ENCODE data around the gene ARID4B. TPM values are rescaled to one million over a fixed set of nuclear protein-coding genes. Genes with fewer than 3 reads are reported as not detected.

Gene ARID4B
- total and polyA plus RNA-seq, 2 of the 13 experiments (the other 11 are each of a cell fraction or from before 2014, with no cell fraction given), result 9.7 to 24.6 TPM

GRCh38 chr1:235128456-235129328 is 199.3 kb downstream of the ARID4B start, which contains the start of gene TOMM20 (continued):
- TF ChIP-seq ZNF264 (CRISPR knock-in tag; IDR thresholded peaks at IDR 0.05), result no peak
- no peak for TF ChIP-seq ZNF619 (CRISPR knock-in tag; IDR thresholded peaks at IDR 0.05)
- TF ChIP-seq ELF3 (CRISPR knock-in tag; IDR thresholded peaks at IDR 0.05), result peak; percentile 84
- TF ChIP-seq, protein P1, sequence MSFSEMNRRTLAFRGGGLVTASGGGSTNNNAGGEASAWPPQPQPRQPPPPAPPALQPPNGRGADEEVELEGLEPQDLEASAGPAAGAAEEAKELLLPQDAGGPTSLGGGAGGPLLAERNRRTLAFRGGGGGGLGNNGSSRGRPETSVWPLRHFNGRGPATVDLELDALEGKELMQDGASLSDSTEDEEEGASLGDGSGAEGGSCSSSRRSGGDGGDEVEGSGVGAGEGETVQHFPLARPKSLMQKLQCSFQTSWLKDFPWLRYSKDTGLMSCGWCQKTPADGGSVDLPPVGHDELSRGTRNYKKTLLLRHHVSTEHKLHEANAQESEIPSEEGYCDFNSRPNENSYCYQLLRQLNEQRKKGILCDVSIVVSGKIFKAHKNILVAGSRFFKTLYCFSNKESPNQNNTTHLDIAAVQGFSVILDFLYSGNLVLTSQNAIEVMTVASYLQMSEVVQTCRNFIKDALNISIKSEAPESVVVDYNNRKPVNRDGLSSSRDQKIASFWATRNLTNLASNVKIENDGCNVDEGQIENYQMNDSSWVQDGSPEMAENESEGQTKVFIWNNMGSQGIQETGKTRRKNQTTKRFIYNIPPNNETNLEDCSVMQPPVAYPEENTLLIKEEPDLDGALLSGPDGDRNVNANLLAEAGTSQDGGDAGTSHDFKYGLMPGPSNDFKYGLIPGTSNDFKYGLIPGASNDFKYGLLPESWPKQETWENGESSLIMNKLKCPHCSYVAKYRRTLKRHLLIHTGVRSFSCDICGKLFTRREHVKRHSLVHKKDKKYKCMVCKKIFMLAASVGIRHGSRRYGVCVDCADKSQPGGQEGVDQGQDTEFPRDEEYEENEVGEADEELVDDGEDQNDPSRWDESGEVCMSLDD (CRISPR knock-in tag; IDR thresholded peaks at IDR 0.05; ENCODE audit: borderline replicate concordance), result peak; percentile 45; the same call in 1 of the 2 replicates
- TF ChIP-seq, protein P2, sequence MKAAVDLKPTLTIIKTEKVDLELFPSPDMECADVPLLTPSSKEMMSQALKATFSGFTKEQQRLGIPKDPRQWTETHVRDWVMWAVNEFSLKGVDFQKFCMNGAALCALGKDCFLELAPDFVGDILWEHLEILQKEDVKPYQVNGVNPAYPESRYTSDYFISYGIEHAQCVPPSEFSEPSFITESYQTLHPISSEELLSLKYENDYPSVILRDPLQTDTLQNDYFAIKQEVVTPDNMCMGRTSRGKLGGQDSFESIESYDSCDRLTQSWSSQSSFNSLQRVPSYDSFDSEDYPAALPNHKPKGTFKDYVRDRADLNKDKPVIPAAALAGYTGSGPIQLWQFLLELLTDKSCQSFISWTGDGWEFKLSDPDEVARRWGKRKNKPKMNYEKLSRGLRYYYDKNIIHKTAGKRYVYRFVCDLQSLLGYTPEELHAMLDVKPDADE (CRISPR knock-in tag; IDR thresholded peaks at IDR 0.05), result no peak
- TF ChIP-seq, protein P3, sequence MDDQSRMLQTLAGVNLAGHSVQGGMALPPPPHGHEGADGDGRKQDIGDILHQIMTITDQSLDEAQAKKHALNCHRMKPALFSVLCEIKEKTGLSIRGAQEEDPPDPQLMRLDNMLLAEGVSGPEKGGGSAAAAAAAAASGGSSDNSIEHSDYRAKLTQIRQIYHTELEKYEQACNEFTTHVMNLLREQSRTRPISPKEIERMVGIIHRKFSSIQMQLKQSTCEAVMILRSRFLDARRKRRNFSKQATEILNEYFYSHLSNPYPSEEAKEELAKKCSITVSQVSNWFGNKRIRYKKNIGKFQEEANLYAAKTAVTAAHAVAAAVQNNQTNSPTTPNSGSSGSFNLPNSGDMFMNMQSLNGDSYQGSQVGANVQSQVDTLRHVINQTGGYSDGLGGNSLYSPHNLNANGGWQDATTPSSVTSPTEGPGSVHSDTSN (CRISPR knock-in tag; IDR thresholded peaks at IDR 0.05; ENCODE audit: borderline replicate concordance), result no peak
- TF ChIP-seq ZBTB7A (CRISPR knock-in tag; IDR thresholded peaks at IDR 0.05), result no peak
- TF ChIP-seq MTA3 (CRISPR knock-in tag; IDR thresholded peaks at IDR 0.05), result no peak
- TF ChIP-seq ADNP (CRISPR knock-in tag; IDR thresholded peaks at IDR 0.05), result no peak
- peak; percentile 90 for TF ChIP-seq KDM2A (CRISPR knock-in tag; IDR thresholded peaks at IDR 0.05; ENCODE audit: borderline replicate concordance, low read depth)
- peak; percentile 32; the same call in 1 of the 2 replicates for TF ChIP-seq NCOA2 (CRISPR knock-in tag; IDR thresholded peaks at IDR 0.05)
- TF ChIP-seq CEBPG (CRISPR knock-in tag; IDR thresholded peaks at IDR 0.05), result peak; percentile 72
- no peak for TF ChIP-seq ZNF775 (CRISPR knock-in tag; IDR thresholded peaks at IDR 0.05; ENCODE audit: borderline replicate concordance)
- peak; percentile 82 for TF ChIP-seq IRX3 (CRISPR knock-in tag; IDR thresholded peaks at IDR 0.05; ENCODE audit: borderline replicate concordance, low read depth)
- TF ChIP-seq ZBTB33 (CRISPR knock-in tag; IDR thresholded peaks at IDR 0.05), result 0 out of 2 replicates have a peak, but pooled peaks have one; percentile 9
- TF ChIP-seq SUZ12 (IDR thresholded peaks at IDR 0.05; ENCODE audit: low read depth, low read length), result no peak
- TF ChIP-seq NR2F1 (CRISPR knock-in tag; IDR thresholded peaks at IDR 0.05), result peak in 1 of 2 experiments; percentile 16; a peak in 1 of 4 replicates
- TF ChIP-seq BORCS8-MEF2B (CRISPR knock-in tag; IDR thresholded peaks at IDR 0.05), result peak; percentile 85
- TF ChIP-seq, protein P4, sequence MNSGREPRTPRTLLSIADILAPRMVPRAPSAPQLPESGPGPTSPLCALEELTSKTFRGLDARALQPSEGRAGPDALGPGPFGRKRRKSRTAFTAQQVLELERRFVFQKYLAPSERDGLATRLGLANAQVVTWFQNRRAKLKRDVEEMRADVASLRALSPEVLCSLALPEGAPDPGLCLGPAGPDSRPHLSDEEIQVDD (CRISPR knock-in tag; IDR thresholded peaks at IDR 0.05; ENCODE audit: borderline replicate concordance), result no peak
- peak; percentile 85 for TF ChIP-seq ZMYM4 (CRISPR knock-in tag; IDR thresholded peaks at IDR 0.05)
- peak; percentile 93 for TF ChIP-seq PHF8 (CRISPR knock-in tag; IDR thresholded peaks at IDR 0.05)
- peak; percentile 86; the same call in 1 of the 2 replicates for TF ChIP-seq NFE2L1 (CRISPR knock-in tag; IDR thresholded peaks at IDR 0.05; ENCODE audit: borderline replicate concordance)

All from HepG2 (cell line).